Measurements from ENCODE around the gene RNPEPL1.

Gene RNPEPL1

DNA sequence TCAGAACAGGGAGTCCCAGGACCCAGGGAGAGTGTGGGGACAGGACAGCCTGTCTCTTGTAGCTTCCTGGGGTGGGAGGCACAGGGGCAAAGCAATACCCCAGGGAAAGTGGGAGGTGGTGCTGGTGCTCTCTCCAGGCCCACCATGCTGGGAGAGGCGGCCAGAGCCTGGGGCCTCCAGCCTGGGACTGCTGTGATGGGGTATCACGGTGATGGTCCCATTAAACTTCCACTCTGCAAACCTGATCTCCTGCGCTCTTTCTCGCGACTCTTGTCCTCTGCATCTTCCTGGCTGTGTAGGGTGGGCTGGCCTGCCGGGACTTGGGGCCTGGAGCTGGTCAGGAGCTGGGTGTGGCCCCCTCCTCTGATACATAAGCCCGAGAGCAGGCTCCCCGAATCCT, 10.2 kb downstream of the RNPEPL1 start:
- no peak overlapping the region for H3K4me3 ChIP-seq (replicated peaks; ENCODE audit: low read depth, low read length)
- no peak for DNase-seq (ENCODE audit: extremely low read depth, low read depth)
- TF ChIP-seq, protein P1, sequence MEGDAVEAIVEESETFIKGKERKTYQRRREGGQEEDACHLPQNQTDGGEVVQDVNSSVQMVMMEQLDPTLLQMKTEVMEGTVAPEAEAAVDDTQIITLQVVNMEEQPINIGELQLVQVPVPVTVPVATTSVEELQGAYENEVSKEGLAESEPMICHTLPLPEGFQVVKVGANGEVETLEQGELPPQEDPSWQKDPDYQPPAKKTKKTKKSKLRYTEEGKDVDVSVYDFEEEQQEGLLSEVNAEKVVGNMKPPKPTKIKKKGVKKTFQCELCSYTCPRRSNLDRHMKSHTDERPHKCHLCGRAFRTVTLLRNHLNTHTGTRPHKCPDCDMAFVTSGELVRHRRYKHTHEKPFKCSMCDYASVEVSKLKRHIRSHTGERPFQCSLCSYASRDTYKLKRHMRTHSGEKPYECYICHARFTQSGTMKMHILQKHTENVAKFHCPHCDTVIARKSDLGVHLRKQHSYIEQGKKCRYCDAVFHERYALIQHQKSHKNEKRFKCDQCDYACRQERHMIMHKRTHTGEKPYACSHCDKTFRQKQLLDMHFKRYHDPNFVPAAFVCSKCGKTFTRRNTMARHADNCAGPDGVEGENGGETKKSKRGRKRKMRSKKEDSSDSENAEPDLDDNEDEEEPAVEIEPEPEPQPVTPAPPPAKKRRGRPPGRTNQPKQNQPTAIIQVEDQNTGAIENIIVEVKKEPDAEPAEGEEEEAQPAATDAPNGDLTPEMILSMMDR (IDR thresholded peaks at IDR 0.05; ENCODE audit: low read depth, low read length, missing control alignments): no peak

DNA sequence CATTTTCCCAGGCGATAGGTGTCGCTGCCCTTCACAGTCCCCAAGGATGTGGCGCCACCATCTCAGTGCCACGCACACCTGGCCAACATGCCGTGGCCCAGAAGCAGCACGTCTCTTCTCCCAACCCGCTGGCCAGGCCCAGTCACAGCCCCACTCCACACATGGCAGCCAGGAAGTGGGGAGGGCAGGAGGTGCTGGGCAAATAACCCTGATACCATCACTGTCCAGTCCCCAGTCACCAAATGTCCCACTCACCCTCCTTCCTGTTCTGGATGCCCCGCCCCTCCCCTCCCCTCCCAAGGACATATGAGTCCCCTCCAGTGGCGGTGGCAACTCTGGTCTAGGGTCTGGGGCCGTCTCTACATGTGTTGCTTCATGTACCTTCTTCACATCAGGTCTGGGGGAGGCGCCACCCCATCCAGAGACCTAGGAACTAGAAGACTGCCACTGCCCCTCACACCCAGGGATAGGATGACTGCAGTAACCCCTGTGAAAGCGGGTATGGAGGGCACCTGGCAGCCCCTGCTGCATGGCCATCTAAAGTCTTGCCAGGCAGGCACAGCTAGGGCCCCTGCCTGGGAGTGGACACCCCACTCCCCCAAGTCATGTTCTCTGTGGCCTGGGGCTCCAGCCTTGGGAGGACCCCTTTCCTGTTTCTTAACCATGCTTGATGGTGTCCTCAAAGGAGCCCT, 10.9 kb downstream of the RNPEPL1 start:
- no peak for DNase-seq (ENCODE audit: extremely low read depth, low read depth)
- TF ChIP-seq, protein P1 (IDR thresholded peaks at IDR 0.05; ENCODE audit: low read depth, low read length, missing control alignments): no peak
- H3K4me3 ChIP-seq (replicated peaks; ENCODE audit: low read depth, low read length): no peak overlapping the region

DNA sequence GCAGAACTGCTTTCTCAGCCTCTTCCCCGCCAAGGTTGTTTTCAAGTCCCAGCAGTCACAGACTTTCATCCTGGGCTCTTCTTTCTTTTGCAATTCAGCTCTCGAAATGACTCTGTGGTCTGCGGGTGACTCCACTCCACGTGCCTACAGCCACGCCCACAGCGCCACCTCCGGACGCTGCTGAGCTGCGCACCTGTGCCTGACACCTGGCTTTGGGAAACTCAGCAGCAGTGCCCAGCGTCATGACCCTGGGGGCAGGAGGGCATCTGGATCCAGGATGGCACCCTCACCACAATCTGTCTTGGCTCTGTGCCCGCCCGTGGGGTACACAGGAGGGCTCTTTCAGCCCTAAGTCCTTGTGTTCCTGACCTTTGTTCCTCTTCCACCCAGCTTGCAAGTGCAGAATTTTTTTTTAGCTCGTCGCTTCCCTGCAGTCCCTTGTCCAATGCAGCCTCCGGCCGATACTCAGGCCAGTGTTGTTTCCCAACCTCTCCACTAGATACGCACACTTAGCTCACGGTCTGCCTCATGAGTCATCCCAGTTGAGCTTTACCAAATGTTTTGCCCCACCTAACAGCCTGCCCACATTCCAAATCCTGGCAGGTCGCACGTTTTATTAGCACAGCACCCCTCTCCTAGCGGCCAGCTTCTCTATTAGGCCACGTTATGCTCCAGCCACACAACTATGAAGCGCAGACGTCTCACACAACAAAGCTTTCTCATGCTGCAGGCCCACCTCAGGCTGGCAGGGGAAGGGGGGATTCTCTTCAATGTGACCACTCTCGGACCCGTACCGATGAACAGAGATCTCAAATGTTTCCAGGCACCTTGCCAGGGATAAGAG, 11.7 kb downstream of the RNPEPL1 start:
- DNase-seq (ENCODE audit: extremely low read depth, low read depth): peak; percentile 86

DNA sequence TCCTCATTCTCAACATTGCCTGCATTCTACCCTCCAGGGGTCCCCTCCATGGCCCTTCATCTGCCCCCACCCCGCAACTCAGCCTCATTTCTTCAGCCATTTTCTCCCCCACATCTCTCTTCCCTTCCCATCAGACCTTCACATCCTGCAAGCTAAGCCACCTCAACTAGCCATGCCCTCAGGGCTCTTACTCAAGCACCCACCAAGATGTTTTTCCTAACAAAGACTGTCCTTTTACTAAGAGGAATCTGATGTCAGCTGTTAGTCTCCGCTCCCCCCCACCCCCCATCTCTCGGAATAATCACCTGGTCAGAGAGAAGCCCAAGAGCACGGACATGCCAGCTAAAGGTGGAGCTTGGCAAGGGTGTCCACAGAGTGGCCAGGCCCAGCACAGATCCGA, 13.5 kb downstream of the RNPEPL1 start:
- H3K4me3 ChIP-seq (replicated peaks; ENCODE audit: low read depth, low read length): no peak overlapping the region
- DNase-seq (ENCODE audit: extremely low read depth, low read depth): no peak
- TF ChIP-seq, protein P1 (IDR thresholded peaks at IDR 0.05; ENCODE audit: low read depth, low read length, missing control alignments): no peak

More for the DNA sequence above, 11.7 kb downstream of the RNPEPL1 start:
- TF ChIP-seq, protein P1 (IDR thresholded peaks at IDR 0.05; ENCODE audit: low read depth, low read length, missing control alignments): no peak
- H3K4me3 ChIP-seq (replicated peaks; ENCODE audit: low read depth, low read length): no peak overlapping the region

DNA sequence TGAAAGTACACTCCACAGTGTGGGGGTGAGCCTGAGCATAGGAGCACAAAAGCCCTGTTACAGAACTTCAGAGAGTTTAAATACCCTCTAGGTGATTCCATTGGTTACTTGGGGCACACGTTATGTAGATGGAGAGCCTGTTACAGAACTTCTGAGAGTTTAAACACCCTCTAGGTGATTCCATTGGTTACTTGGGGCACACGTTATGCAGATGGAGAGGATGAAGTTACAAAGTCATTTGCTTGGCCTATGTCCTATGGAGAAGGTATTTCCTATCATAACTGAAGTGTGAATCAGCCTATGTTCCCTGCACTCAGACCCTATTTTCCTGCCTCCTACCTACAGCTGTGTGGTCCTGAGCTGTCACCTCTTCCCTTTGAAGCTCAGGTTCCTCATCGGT, 14.5 kb downstream of the RNPEPL1 start:
- no peak for DNase-seq (ENCODE audit: extremely low read depth, low read depth)
- TF ChIP-seq, protein P1 (IDR thresholded peaks at IDR 0.05; ENCODE audit: low read depth, low read length, missing control alignments): no peak

DNA sequence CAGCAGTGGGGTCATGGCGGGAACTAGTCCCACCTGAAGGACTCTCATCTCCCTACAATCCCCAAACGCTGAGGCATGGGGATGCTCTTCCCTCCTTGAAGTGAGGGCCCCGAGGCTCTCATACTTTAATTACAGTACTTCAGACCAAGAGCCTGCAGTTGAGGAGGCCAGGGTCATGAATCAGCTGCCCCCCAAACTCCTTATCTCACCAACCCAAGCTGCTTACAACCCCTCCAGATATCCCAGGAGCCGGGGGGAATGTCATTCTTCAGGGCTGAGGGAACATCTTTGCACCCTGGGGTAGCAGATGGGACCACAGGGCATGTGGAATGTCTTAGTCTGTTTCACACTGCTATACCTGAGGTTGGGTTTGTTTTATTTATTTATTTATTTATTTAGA, 15.5 kb downstream of the RNPEPL1 start:
- TF ChIP-seq, protein P1 (IDR thresholded peaks at IDR 0.05; ENCODE audit: low read depth, low read length, missing control alignments): no peak
- DNase-seq (ENCODE audit: extremely low read depth, low read depth): no peak
- H3K4me3 ChIP-seq (replicated peaks; ENCODE audit: low read depth, low read length): no peak overlapping the region

More for the DNA sequence above, 14.5 kb downstream of the RNPEPL1 start:
- H3K4me3 ChIP-seq (replicated peaks; ENCODE audit: low read depth, low read length): no peak overlapping the region

Measured in HFF-Myc (cell line).